K562 (cell line): ENCODE results near the gene IER3IP1. TPM values are rescaled to one million over a fixed set of nuclear protein-coding genes. Genes with fewer than 3 reads are reported as not detected.
A peak's percentile ranks its signal among the peaks of the same experiment; 100 is the strongest.
"Not testable (repeated sequence)": the region's sequence is repeated elsewhere in the genome, so short reads cannot be mapped to it uniquely, and the experiment has no call there.

ENCODE experiments used
- ATAC-seq: fragments of 200-7000 bp; cut with Tn5 transposase; 3 replicates; pipeline ENCODE4 v1.9.1; 2020; ENCODE audit warnings: moderate library complexity
- BruUV-seq: library from RNA; stranded (reverse); fragments of 400-500 nt; replicated peaks from 2 replicates; lab custom pipeline; 2021; lab: Mats Ljungman, UMichigan
- CTCF ChIA-PET: fragments of 300-600 bp; formaldehyde crosslinking; extraction: SDS; loops from one replicate; lab custom pipeline; 2021; ENCODE audit warnings: low intra/inter-chr PET ratio; lab: Yijun Ruan, JAX
- POLR2A ChIA-PET: fragments of 300-600, 350-650 bp; sonication (Branson Sonifier 250); formaldehyde crosslinking; extraction: SDS; loops from one replicate; lab custom pipeline; 2021; ENCODE audit warnings: antibody characterized with exemption, inconsistent platforms; lab: Yijun Ruan, JAX
- DNase-seq, 4 experiments: peaks; one replicate each; pipeline versions ENCODE4 v3.0.0 to v3.0.0-alpha.2; 2011 to 2018; ENCODE audit warnings: low spot score in 3 of 4, mixed read lengths in 3 of 4; ENCODE audit errors: extremely low read depth in 1 of 4
- FAIRE-seq: peaks from 2 replicates; lab custom pipeline; 2011; peaks lifted over from hg19 to GRCh38; lab: Jason Lieb, UNC
- H2AFZ ChIP-seq: 2 replicates; pipeline ENCODE4 v1.6.0; 2011; ENCODE audit warnings: low read depth, low read length, control low read depth, inconsistent platforms
- H3K27ac ChIP-seq: fragments of 200-600 bp; 3 replicates; pipeline ENCODE4 v1.8.0; 2011; ENCODE audit warnings: low read depth, mild to moderate bottlenecking, control low read depth, inconsistent platforms, low read length, moderate library complexity, mixed read lengths; ENCODE audit errors: extremely low read depth
- H3K27me3 ChIP-seq, 2 experiments: fragments of 300-600 bp in 1 of 2; 2 replicates in 1 of 2; 3 replicates in 1 of 2; pipeline versions ENCODE4 v1.6.0 to v1.8.0; 2011; ENCODE audit warnings: inconsistent platforms in 2 of 2, low read length in 2 of 2, mild to moderate bottlenecking in 1 of 2, mixed read lengths in 1 of 2, moderate library complexity in 1 of 2; ENCODE audit not compliant: control insufficient read depth in 2 of 2, insufficient read depth in 2 of 2
- H3K36me3 ChIP-seq: fragments of 300-600 bp; 3 replicates; pipeline ENCODE4 v1.8.0; 2011; ENCODE audit warnings: mild to moderate bottlenecking, low read length, inconsistent platforms; ENCODE audit not compliant: control insufficient read depth, insufficient read depth
- H3K4me1 ChIP-seq, 2 experiments: fragments of 200-600 bp in 1 of 2; replicated peaks in 1 of 2; 2 replicates in 1 of 2; 3 replicates in 1 of 2; pipeline versions ENCODE4 v1.5.1 to v1.8.0; 2011; ENCODE audit warnings: inconsistent platforms in 2 of 2, low read length in 2 of 2, mild to moderate bottlenecking in 1 of 2, mixed read lengths in 1 of 2, moderate library complexity in 1 of 2; ENCODE audit not compliant: control insufficient read depth in 2 of 2, insufficient read depth in 2 of 2
- H3K4me2 ChIP-seq: 2 replicates; pipeline ENCODE4 v1.6.1; 2011; ENCODE audit warnings: low read length, control low read depth, inconsistent platforms, mixed read lengths; ENCODE audit not compliant: insufficient read depth
- H3K4me3 ChIP-seq: fragments of 200-600 bp; sonication (generic), shearing (Covaris generic); 2 replicates; pipeline ENCODE4 v1.5.1; 2016; ENCODE audit warnings: control low read depth, inconsistent platforms
- H3K79me2 ChIP-seq: fragments of 200-600 bp; 3 replicates; pipeline ENCODE4 v1.8.0; 2011; ENCODE audit warnings: low read length, inconsistent platforms; ENCODE audit not compliant: control insufficient read depth, insufficient read depth
- H3K9ac ChIP-seq, 2 experiments: 2 replicates each; pipeline versions ENCODE4 v1.6.0 to v1.6.1; 2011; ENCODE audit warnings: low read depth in 2 of 2, low read length in 2 of 2, control low read depth in 1 of 2, inconsistent platforms in 1 of 2, mild to moderate bottlenecking in 1 of 2, mixed read lengths in 1 of 2; ENCODE audit not compliant: insufficient read depth in 1 of 2
- H3K9me1 ChIP-seq: one replicate; pipeline ENCODE4 v1.6.0; 2011; ENCODE audit warnings: inconsistent platforms, mild to moderate bottlenecking, low read length, moderate library complexity; ENCODE audit not compliant: control insufficient read depth, insufficient read depth
- H3K9me3 ChIP-seq: replicated peaks from 2 replicates; pipeline ENCODE4 v1.5.1; 2011; ENCODE audit warnings: low read depth, low read length, inconsistent platforms; ENCODE audit not compliant: control insufficient read depth, insufficient read depth
- H4K20me1 ChIP-seq: replicated peaks from 2 replicates; pipeline ENCODE4 v1.6.1; 2011; ENCODE audit warnings: low read length, inconsistent platforms, mixed read lengths; ENCODE audit not compliant: control insufficient read depth, insufficient read depth
- ASH1L ChIP-seq: fragments of 450-650 bp; IDR thresholded peaks from 2 replicates; pipeline ENCODE4 v1.6.1; 2018; ENCODE audit warnings: borderline replicate concordance, mild to moderate bottlenecking, low read depth; ENCODE audit not compliant: partially characterized antibody
- ELF2 ChIP-seq: fragments of 250-450 bp; sonication (Bioruptor Pico); IDR thresholded peaks from 2 replicates; pipeline ENCODE4 v1.5.0; 2021; ENCODE audit warnings: mild to moderate bottlenecking
- EP400 ChIP-seq: fragments of 450-650 bp; IDR thresholded peaks from 2 replicates; pipeline ENCODE4 v1.6.1; 2017; ENCODE audit warnings: antibody characterized with exemption, mild to moderate bottlenecking, moderate library complexity
- GATAD2A ChIP-seq: fragments of 450-650 bp; IDR thresholded peaks from 2 replicates; pipeline ENCODE4 v1.6.1; 2017
- KDM5B ChIP-seq: fragments of 200-600 bp; sonication (generic); IDR thresholded peaks from 2 replicates; pipeline ENCODE4 v1.6.1; 2012; ENCODE audit warnings: low read depth, mild to moderate bottlenecking, moderate library complexity, low read length, control low read depth, inconsistent platforms; ENCODE audit not compliant: insufficient replicate concordance
- XRCC3 ChIP-seq: fragments of 450-650 bp; IDR thresholded peaks from 2 replicates; pipeline ENCODE4 v1.6.1; 2017; ENCODE audit warnings: mild to moderate bottlenecking, moderate library complexity
- ZNF146 ChIP-seq: IDR thresholded peaks from one replicate; pipeline ENCODE4 v1.6.1; 2018; ENCODE audit warnings: missing compliant biosample characterization; ENCODE audit not compliant: unreplicated experiment
- ZNF316 ChIP-seq: fragments of 450-650 bp; IDR thresholded peaks from 2 replicates; pipeline ENCODE4 v1.6.1; 2016
- ZNF668 ChIP-seq: fragments of 250-450 bp; sonication (Bioruptor Pico); IDR thresholded peaks from 2 replicates; pipeline ENCODE4 v1.8.0; 2022; ENCODE audit warnings: mild to moderate bottlenecking, inconsistent platforms
- ZSCAN29 ChIP-seq: fragments of 450-650 bp; IDR thresholded peaks from 2 replicates; pipeline ENCODE4 v1.6.1; 2017
- ZSCAN32 ChIP-seq: fragments of 450-650 bp; formaldehyde crosslinking; IDR thresholded peaks from 2 replicates; pipeline ENCODE4 v1.4.0; 2020; ENCODE audit warnings: mild to moderate bottlenecking, moderate library complexity
- ZZZ3 ChIP-seq: fragments of 450-650 bp; IDR thresholded peaks from 2 replicates; pipeline ENCODE4 v1.6.1; 2016; ENCODE audit warnings: antibody characterized with exemption, mild to moderate bottlenecking, moderate library complexity
- WGBS: fragments of 100-300 bp; shearing (Covaris generic); methylation state at CpG from one replicate; pipeline ENCODE4 v1.1.6; 2016; ENCODE audit warnings: low coverage, mixed read lengths; ENCODE audit not compliant: insufficient coverage; ENCODE audit errors: missing lambda C conversion rate; 5-methylcytosine and 5-hydroxymethylcytosine counted together
- in situ Hi-C: fragments of 300-500 bp; cut with MboI; formaldehyde crosslinking; loops from 4 replicates; pipeline ENCODE4 v1.15.0; 2018; ENCODE audit warnings: inconsistent platforms, mixed read lengths
- intact Hi-C: fragments of 100-400 bp; cut with micrococcal nuclease; formaldehyde crosslinking; loops from 2 replicates; pipeline ENCODE4 v1.14.2; 2022
- polyA plus RNA-seq, 8 experiments: library from polyadenylated mRNA; depleted of rRNA in 4 of 8; stranded (reverse) in 5 of 8; unstranded in 3 of 8; fragments of >200 nt; fragmentation: Nextera tagmentation in 2 of 8; fragmentation: Illumina TruSeq in 1 of 8; extraction: Ambion mirVana in 2 of 8; extraction: Trizol in 1 of 8; gene quantifications; 2 replicates each; pipeline versions ENCODE4 v1.2.1 to v1.2.3, GENCODE V29; 2011 to 2014; ENCODE audit warnings: inconsistent platforms in 1 of 8, missing spikeins in 1 of 8
- total RNA-seq, 7 experiments: library from RNA; depleted of rRNA in 6 of 7; stranded (reverse); fragments of >200 nt in 6 of 7; fragmentation: Illumina TruSeq in 2 of 7; extraction: Trizol in 2 of 7; gene quantifications; 2 replicates each; pipeline versions ENCODE4 v1.2.1 to v1.2.3, GENCODE V29; 2011 to 2021; ENCODE audit warnings: low replicate concordance in 1 of 7
- TF ChIP-seq, protein P1 (sequence below): fragments of 450-650 bp; IDR thresholded peaks from 2 replicates; pipeline ENCODE4 v1.6.1; 2016; ENCODE audit warnings: missing biosample characterization, missing genetic modification characterization
- TF ChIP-seq, protein P2 (sequence below): fragments of 450-650 bp; formaldehyde crosslinking; IDR thresholded peaks from 2 replicates; pipeline ENCODE4 v1.4.0; 2020; ENCODE audit warnings: mild to moderate bottlenecking, mixed read lengths

Gene IER3IP1
- total and polyA plus RNA-seq, 9 of the 15 experiments (the other 6 are each of a cell fraction or from before 2014, with no cell fraction given): 9.0 to 38.2 (median 19.9) TPM

DNA sequence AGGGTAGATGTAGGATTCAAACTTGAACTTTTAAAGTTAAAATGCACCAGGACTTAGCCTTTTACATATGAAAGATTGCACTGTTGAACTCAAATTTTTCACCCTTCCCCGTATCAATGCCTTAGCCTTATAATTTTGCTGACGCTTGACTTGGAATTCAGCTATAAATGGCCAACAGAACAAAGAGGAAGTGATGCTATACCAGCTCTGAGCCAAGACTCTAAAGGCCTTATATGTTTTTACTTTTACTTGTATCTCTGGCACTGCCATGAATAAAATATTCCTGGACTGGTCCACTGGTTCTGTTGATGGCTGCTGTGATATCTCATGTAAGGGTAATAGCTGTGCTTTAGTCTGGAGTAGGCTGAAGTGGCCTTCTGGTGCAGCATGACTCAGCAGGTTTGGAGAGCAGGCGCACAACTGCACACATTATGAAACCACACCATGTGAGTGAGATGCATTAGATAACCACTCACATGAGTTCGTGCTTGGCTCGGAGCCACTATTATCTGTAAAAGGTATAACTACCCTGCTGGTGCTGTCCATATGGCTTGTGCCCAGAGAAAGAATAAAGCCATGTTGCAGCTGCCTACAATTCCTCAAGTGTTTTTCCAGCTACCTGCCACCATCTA is 8.4 kb upstream of the IER3IP1 start (continued):
- TF ChIP-seq ZNF316 (peak; percentile 97), ELF2 (CRISPR knock-in tag) (no peak), EP400 (peak; percentile 64)

DNA sequence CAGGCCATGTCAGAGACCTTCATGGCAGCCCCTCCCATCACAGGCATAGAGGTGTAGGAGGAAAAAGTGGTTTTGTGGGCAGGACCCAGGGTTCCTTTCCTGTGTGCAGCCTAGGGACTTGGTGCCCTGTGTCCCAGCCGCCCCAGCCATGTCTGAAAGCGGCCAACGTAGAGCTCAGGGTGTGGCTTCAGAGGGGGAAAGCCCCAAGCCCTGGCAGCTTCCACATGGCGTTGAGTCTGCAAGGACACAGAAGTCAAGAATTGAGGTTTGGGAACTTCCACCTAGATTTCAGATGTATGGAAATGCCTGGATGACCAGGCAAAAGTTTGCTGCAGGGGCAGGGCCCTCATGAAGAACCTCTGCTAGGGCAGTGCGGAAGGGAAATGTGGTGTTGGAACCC is 6.0 kb upstream of the IER3IP1 start:
- H3K9me1 ChIP-seq, CTCF ChIA-PET, intact Hi-C loops, FAIRE-seq, H3K4me2 ChIP-seq, POLR2A ChIA-PET, in situ Hi-C loops, H3K9ac ChIP-seq, H3K4me3 ChIP-seq, H3K9me3 ChIP-seq, H4K20me1 ChIP-seq, DNase-seq, H3K27ac ChIP-seq, H3K79me2 ChIP-seq, ATAC-seq, H3K27me3 ChIP-seq, H2AFZ ChIP-seq, H3K36me3 ChIP-seq, BruUV-seq: not testable (repeated sequence)
- peaks cover 0 to 12% of the 10 kb centered on the region in 2 experiments; a peak in 2 of 5 replicates for H3K4me1 ChIP-seq
- WGBS: 67% methylated on average over 3 of the region's 5 CpGs

DNA sequence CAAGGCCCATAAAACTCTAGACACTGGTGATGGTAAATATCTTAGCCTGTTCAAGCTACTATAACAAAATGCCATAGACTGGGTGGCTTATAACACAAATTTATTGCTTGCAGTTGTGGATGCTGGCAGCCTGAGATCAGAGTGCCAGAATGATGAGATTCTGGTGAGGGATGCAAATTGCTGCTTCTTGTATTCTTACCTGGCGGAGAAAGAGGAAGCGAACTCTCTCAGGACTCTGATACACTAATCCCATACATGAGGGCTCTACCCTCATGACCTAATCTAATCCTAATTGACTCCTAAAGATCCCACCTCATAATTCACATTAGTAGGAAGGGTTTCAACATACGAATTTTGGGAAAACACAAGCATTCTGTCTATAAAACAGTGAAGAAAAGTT is 4.6 kb upstream of the IER3IP1 start:
- ATAC-seq (no peak), DNase-seq (no peak), FAIRE-seq (no peak)
- H3K79me2 ChIP-seq: peaks cover 4% of the 10 kb centered on the region
- ChIA-PET POLR2A (no interaction called here), CTCF (no interaction called here)
- peaks cover 10% of the 10 kb centered on the region for H3K9me3 ChIP-seq
- H3K4me3 ChIP-seq: no peak overlapping the region
- no peaks in the 10 kb centered on the region for H4K20me1 ChIP-seq
- H3K36me3 ChIP-seq: no peaks in the 10 kb centered on the region
- no peaks in the 10 kb centered on the region for H3K9me1 ChIP-seq
- intact Hi-C loops: no loop called here
- in situ Hi-C loops: no loop called here
- H3K4me1 ChIP-seq: peaks cover 0 to 12% of the 10 kb centered on the region in 2 experiments; a peak in 4 of 5 replicates
- H3K9ac ChIP-seq: no peak overlapping the region
- no peak overlapping the region for H3K27ac ChIP-seq
- H3K4me2 ChIP-seq: no peak overlapping the region
- no TSS peak for BruUV-seq
- no peaks in the 10 kb centered on the region for H3K27me3 ChIP-seq
- 67% methylated on average over 3 of the region's 3 CpGs for WGBS
- no peak overlapping the region for H2AFZ ChIP-seq
- TF ChIP-seq ZNF146 (no peak), KDM5B (no peak), ZNF668 (CRISPR knock-in tag) (no peak), ZSCAN32 (CRISPR knock-in tag) (no peak), XRCC3 (no peak), ASH1L (no peak), ZZZ3 (no peak), GATAD2A (no peak), ZSCAN29 (no peak)
- TF ChIP-seq, protein P1, sequence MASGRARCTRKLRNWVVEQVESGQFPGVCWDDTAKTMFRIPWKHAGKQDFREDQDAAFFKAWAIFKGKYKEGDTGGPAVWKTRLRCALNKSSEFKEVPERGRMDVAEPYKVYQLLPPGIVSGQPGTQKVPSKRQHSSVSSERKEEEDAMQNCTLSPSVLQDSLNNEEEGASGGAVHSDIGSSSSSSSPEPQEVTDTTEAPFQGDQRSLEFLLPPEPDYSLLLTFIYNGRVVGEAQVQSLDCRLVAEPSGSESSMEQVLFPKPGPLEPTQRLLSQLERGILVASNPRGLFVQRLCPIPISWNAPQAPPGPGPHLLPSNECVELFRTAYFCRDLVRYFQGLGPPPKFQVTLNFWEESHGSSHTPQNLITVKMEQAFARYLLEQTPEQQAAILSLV (tag): no peak
- TF ChIP-seq, protein P2, sequence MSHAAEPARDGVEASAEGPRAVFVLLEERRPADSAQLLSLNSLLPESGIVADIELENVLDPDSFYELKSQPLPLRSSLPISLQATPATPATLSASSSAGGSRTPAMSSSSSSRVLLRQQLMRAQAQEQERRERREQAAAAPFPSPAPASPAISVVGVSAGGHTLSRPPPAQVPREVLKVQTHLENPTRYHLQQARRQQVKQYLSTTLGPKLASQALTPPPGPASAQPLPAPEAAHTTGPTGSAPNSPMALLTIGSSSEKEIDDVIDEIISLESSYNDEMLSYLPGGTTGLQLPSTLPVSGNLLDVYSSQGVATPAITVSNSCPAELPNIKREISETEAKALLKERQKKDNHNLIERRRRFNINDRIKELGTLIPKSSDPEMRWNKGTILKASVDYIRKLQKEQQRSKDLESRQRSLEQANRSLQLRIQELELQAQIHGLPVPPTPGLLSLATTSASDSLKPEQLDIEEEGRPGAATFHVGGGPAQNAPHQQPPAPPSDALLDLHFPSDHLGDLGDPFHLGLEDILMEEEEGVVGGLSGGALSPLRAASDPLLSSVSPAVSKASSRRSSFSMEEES (CRISPR knock-in tag): no peak
